GM18870 (cell line): ENCODE measurements around the gene TSG101.
A peak's percentile ranks its signal among the peaks of the same experiment; 100 is the strongest.

Source experiments
- ATAC-seq: cut with Tn5 transposase; IDR thresholded peaks from one replicate; pipeline ENCODE4 v1.9.1; 2021; ENCODE audit warnings: moderate library complexity; ENCODE audit not compliant: unreplicated experiment

The TSG101 gene, protein sequence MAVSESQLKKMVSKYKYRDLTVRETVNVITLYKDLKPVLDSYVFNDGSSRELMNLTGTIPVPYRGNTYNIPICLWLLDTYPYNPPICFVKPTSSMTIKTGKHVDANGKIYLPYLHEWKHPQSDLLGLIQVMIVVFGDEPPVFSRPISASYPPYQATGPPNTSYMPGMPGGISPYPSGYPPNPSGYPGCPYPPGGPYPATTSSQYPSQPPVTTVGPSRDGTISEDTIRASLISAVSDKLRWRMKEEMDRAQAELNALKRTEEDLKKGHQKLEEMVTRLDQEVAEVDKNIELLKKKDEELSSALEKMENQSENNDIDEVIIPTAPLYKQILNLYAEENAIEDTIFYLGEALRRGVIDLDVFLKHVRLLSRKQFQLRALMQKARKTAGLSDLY

DNA sequence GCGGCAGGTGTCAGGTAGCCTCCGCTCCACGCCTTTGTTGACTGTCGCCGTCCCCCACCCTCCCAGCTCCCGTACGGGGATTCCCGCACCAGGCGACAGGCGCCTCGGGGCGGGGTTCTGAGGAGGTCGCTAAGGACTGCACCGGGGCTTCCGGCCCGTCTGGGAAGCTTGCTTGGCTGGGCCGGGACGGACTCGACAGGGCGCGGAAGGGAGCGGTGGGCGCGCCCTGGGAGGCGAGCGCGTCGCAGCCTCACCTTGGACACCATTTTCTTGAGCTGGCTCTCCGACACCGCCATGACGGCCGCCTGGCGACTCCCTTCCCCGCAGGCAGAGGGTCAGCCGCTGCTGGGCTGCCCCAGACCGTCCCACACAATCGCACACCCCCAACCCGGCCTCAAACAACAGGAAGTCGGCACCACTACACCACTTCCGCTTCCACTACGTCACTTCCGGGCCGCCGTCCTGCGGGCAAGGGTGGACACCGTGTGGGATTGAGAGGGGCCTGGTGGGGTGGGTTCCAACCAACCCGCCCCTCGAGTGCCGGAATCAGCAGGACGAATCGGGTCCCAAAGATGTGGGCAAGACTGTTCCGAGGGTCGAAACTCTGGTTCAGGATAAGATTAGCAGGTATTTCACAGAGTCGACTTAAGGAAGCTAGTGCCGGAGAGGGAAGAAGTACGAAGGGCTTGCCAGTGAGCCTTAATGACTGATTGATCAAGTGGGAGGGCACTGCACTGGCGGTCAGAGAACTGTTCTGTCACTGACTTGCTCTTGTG lies at the start of gene TSG101:
TSG101 (minus strand) TSS at position 422 of the 776 bp plus-strand sequence; CDS start at position 296, 126 bp downstream.
- ATAC-seq = peak; percentile 92

DNA sequence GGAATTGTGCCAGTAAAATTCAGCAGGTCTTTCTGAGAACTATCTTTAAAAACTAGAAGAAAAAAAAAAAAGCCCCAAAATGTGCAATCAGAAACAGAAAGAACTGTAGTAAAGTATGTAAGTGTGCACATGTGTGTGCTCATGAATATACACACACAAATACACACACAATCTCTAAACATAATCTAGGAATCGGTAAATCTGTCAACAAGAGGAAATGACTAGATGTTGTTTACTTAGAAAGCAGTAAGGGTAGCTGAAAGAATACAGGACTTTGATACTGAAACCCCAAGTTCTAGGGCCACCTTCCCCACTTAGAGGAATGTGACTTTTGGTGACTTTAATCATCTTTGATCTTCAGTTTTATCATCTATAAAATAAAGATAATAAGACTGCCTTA lies 48.6 kb upstream of the TSG101 start:
- ATAC-seq = no peak

DNA sequence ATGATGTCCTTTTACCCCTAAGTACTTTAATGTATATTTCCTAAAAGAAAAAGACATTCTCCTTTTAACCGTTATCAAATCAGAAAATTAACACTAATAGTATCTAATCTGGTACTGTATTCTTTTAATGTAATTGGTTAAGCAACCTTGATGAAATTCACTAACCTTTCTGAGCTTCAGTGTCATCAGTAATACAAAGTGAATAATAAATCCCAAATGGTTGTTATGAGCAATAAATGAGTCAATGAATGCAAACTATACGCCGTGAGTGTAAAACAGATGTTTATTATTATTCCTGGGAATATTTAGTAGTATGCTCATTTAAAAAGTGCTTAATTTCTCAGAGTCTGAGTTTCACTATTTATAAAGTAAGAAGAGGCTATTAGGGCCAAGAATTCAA lies 40.3 kb upstream of the TSG101 start:
- ATAC-seq = no peak

- ATAC-seq = no peak
Measured at GRCh38 chr11:18566406-18566805, 39.7 kb upstream of the TSG101 start.

DNA sequence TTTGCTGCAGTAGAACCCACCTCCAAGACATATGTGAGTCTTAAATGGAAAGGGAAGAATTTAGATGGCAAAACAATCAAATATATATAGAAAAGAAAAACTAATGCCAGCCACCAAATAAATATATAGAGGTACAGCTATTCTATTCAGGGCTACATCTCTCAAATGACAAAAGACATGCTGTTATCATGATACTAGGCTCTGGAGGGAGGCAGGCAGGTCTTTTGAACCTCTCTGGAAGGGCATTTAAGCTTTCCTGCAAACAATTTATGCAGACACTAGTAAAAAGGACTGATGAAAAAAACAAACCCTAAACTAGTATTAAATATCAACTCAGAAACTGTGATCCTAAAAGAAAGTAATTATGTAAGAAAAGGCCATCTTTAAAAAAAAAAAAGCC lies 37.4 kb upstream of the TSG101 start:
- no peak for ATAC-seq

DNA sequence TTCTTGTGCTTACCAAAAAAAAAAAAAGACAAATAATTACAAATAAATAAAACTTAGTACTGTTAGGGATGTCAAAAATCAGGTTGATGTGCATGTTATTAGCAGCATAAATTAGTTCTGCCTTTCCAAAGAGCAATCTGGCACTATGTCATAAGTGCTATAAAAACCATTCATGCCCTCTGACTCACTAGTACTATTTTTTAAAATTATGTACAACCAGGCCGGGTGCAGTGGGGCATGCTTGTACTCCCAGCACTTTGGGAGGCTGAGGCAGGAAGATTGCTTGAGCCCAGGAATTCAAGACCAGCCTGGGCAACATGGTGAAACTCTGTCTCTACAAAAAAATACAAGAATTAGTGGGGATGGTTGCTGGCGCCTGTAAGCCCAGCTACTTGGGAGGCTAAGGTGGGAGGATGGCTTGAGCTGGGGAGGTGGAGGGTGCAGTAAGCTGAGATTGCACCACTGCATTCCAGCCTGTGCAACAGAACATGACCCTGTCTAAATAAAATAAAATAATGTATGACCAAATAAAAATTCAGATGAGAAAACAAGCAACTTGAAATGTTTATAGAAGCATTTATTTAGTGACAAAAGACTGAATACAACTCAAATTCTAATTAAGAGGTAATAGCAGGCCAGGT lies 36.5 kb upstream of the TSG101 start:
- no peak for ATAC-seq

DNA sequence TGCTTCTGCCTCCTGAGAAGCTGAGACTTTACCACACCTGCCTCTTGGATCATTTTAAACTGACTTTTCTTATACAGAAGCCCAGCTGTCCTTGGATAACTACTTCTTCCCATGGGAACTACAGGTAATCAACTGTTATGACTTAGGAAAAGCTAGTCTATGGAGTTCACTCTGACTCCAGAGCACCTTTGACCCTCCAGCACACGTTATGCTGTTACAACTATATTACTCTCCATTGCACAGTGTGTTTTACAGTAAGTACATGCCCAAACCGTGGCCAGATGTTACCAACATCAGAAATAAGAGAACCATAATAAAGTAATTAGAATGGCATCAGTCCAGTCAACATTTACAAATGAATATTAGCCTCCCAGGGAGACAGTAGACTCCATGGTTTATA lies 21.3 kb upstream of the TSG101 start:
- no peak for ATAC-seq

GRCh38 chr11:18540207-18541009 lies 13.7 kb upstream of the TSG101 start:
- no peak for ATAC-seq

- ATAC-seq = no peak
Measured at GRCh38 chr11:18536209-18536608, 9.5 kb upstream of the TSG101 start.

- no peak for ATAC-seq
Measured at GRCh38 chr11:18534245-18534644, 7.5 kb upstream of the TSG101 start.

GRCh38 chr11:18533365-18533764 lies 6.6 kb upstream of the TSG101 start:
- ATAC-seq = no peak

DNA sequence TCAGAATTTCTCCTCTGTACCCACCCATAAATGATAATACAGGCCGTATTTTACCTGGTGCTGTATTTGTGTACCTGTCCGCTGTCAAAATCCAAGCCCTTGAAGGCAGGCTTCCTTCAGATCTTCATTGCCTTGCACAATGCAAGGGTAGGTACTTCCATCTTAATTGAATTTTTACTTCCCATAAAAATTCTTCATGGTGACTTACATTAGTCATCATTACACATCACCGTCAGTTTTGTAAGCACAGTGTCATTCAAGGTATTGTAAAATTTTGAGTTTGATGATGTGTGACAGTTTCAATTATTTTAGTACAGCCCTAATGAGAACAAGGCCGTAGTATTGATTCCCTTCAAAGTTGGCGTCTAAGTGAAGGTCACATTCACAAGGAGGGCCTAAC lies 770 bp upstream of the TSG101 start:
- no peak for ATAC-seq

DNA sequence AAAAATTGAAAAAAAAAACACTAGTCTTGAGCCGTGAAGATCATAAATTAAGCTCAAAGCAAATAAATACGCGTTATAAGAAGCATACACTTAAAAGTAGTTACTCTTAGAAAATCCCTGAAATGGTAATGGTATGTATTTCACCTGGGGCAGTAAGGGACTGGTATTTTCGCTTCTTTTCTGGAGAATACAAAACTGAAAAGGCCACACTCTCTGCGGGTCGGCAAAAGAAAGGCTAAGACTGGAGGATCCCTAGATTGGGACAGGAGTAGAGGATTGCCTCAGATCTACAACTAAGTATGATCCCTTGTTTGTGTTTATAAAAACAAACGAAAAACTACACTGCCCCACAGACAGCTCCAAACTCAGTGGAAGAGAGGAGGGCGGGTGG lies 617 bp downstream of the TSG101 start:
- peak; percentile 18 for ATAC-seq

DNA sequence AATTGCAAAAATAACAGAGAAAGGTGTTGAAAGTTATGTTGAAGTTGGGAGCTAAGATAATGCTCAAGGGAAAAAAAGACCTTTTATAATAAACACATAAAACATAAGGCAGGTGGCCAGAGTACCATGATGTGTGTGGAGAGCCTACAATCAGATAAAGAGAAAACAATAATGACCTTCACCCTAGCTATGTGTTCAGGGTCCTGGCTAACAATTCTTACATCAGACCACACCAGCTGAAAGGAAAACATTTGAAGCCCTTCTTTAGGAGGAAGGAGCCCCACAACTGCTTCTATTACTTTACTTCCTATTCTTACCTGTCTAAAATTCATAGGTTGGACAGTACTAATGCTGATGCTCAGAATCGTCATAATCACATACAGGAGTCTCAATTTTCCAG lies 2.5 kb downstream of the TSG101 start:
- ATAC-seq = no peak

GRCh38 chr11:18523084-18523483 lies 3.7 kb downstream of the TSG101 start:
- ATAC-seq = no peak

GRCh38 chr11:18522388-18522787 lies 4.4 kb downstream of the TSG101 start:
- no peak for ATAC-seq

- no peak for ATAC-seq
Measured at GRCh38 chr11:18521122-18521521, 5.6 kb downstream of the TSG101 start.

- no peak for ATAC-seq
Measured at GRCh38 chr11:18502352-18502751, 24.4 kb downstream of the TSG101 start.

DNA sequence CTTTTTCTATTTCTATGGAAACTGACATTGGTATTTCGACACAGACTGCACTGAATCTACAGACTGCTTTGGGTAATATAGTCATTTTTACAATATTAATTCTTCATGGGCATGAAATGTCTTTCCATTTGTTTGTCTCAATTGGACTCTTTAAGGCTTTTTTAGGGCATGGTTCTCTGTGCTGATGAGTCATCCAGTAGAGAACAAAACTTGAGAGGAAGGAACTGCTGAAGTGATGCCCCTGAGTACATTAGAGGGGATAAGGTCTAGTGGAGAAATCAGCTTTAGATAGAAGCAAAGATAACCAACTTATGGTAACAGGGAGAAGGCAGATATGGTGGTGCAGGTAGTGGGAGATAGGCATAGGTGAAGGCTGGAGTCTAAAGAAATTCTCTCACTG lies 25.1 kb downstream of the TSG101 start:
- no peak for ATAC-seq

GRCh38 chr11:18498039-18498438 lies 28.7 kb downstream of the TSG101 start:
- no peak for ATAC-seq

DNA sequence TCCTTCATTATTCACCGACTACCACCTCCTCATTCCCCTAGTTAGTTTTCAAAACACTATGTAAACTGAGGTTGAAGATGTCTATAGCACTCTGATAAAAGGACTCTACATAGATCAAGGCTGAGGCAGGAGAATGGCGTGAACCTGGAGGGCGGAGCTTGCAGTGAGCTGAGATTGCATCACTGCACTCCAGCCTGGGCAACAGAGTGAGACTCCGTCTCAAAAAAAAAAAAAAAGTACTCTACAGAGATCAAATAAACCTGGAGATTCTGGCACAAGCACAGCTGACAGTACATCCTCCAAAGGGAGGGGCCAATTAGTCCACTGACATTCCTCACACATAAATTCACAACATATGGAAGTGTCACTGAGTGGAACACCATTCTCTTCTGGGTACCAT lies 31.0 kb downstream of the TSG101 start:
- ATAC-seq = no peak
